Chondrocyte (in vitro differentiated cells): Measurements from ENCODE around the gene NR1D1. TPM values are rescaled to one million over a fixed set of nuclear protein-coding genes. Genes with fewer than 3 reads are reported as not detected.

ENCODE experiments used
- DNase-seq: peaks from one replicate; pipeline ENCODE4 v3.0.0; 2021; ENCODE audit warnings: mixed read lengths, low spot score
- H3K27ac Mint-ChIP-seq: one replicate; pipeline ENCODE4 v1.8.0; 2021; ENCODE audit warnings: mild to moderate bottlenecking, moderate library complexity, mixed read lengths; ENCODE audit not compliant: unreplicated experiment
- H3K27me3 Mint-ChIP-seq: 2 replicates; pipeline ENCODE4 v1.8.0; 2021; ENCODE audit warnings: low read depth, mixed read lengths
- H3K36me3 Mint-ChIP-seq: 2 replicates; pipeline ENCODE4 v1.8.0; 2021; ENCODE audit warnings: low read depth, mixed read lengths
- H3K4me1 Mint-ChIP-seq: 2 replicates; pipeline ENCODE4 v1.8.0; 2021; ENCODE audit warnings: low read depth, mild to moderate bottlenecking, mixed read lengths
- H3K4me3 Mint-ChIP-seq: one replicate; pipeline ENCODE4 v1.8.0; 2021; ENCODE audit warnings: mild to moderate bottlenecking, moderate library complexity, mixed read lengths; ENCODE audit not compliant: unreplicated experiment
- H3K9me3 Mint-ChIP-seq: 2 replicates; pipeline ENCODE4 v1.8.0; 2021; ENCODE audit warnings: low read depth, mixed read lengths
- CTCF ChIP-seq: fragments of 200-600 bp; sonication (generic); IDR thresholded peaks from 2 replicates; pipeline ENCODE4 v1.5.0; 2021; ENCODE audit warnings: antibody characterized with exemption, mild to moderate bottlenecking, moderate library complexity
- total RNA-seq: library from RNA; stranded (reverse); gene quantifications from 3 replicates; pipeline ENCODE4 v1.2.1, GENCODE V29; 2021

Gene NR1D1
- total RNA-seq, 1 donor from 2014 or later: 5.9 TPM

- Mint-ChIP-seq H3K4me3 (no peak overlapping the region), H3K27me3 (no peaks in the 10 kb centered on the region), H3K4me1 (peaks cover 15% of the 10 kb centered on the region), H3K9me3 (no peaks in the 10 kb centered on the region), H3K36me3 (peaks cover 29% of the 10 kb centered on the region), H3K27ac (no peak overlapping the region)
- DNase-seq: no peak
- no peak for TF ChIP-seq CTCF
Measured at GRCh38 chr17:40089077-40089895, 11.1 kb downstream of the NR1D1 start.

- no peaks in the 10 kb centered on the region for H3K9me3 Mint-ChIP-seq
- no peak for TF ChIP-seq CTCF
- H3K27me3 Mint-ChIP-seq: no peaks in the 10 kb centered on the region
- no peak overlapping the region for H3K4me3 Mint-ChIP-seq
- peaks cover 24% of the 10 kb centered on the region for H3K36me3 Mint-ChIP-seq
- peaks cover 7% of the 10 kb centered on the region for H3K4me1 Mint-ChIP-seq
- DNase-seq: no peak
- no peak overlapping the region for H3K27ac Mint-ChIP-seq
Measured at GRCh38 chr17:40087903-40088718, 12.3 kb downstream of the NR1D1 start.

GRCh38 chr17:40087049-40087794, 13.2 kb downstream of the NR1D1 start:
- Mint-ChIP-seq H3K9me3 (no peaks in the 10 kb centered on the region), H3K27me3 (no peaks in the 10 kb centered on the region), H3K4me1 (peaks cover 7% of the 10 kb centered on the region), H3K27ac (no peak overlapping the region), H3K36me3 (peaks cover 24% of the 10 kb centered on the region), H3K4me3 (no peak overlapping the region)
- TF ChIP-seq CTCF: no peak
- no peak for DNase-seq

- TF ChIP-seq CTCF: peak; percentile 92
- peaks cover 4% of the 10 kb centered on the region for H3K4me1 Mint-ChIP-seq
- H3K36me3 Mint-ChIP-seq: peaks cover 24% of the 10 kb centered on the region
- no peaks in the 10 kb centered on the region for H3K27me3 Mint-ChIP-seq
- peak; percentile 62 for DNase-seq
- H3K27ac Mint-ChIP-seq: no peak overlapping the region
- H3K9me3 Mint-ChIP-seq: no peaks in the 10 kb centered on the region
- H3K4me3 Mint-ChIP-seq: no peak overlapping the region
Measured at GRCh38 chr17:40086150-40087044, 14.0 kb downstream of the NR1D1 start.
